Limb (tissue), 2 donors: ENCODE results near the gene ATP2A2.
"Not testable (repeated sequence)": the region's sequence is repeated elsewhere in the genome, so short reads cannot be mapped to it uniquely, and the experiment has no call there.

Experiments used
- DNase-seq, 2 donors: peaks; one replicate each; pipeline ENCODE4 v3.0.0-alpha.2; 2016; ENCODE audit errors: extremely low spot score in 2 of 2

The ATP2A2 gene

DNA sequence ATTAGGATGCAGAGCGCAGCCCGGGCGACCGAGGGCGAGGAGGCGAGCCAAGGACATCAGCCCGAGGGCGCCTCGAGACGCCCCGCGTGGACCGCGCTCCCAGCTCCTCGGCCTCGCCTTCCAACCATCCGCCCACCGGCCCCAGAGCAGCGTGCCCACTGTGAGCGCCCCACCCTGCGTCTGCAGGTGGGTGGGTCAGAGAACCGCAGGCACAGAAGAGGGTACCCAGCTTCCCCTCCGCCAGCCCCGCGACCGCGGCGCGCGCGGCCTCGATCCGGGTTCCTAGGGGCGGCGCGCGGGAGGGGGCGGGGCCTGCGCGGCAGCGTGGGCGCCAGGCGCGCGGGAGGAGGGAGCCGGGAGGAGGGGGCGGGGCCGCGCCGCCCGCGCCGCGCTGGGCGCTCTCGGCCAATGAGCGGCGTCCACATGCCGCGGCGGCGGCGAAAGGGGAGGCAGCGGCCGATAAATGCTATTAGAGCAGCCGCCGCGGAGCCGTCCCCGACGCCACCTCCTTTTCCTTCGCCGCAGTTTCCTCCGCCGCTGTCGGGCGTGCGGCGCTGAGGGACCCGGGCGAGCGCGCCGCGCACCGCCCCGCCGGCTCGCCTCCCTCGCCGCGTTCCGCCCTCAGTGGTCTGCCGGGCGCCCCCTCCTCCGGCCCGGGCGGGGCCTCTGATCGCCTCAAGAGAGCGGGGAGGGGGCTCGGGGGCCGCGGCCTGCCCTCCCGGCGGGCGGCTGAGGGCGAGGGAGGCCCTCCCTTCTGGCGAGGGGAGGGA, at the start of gene ATP2A2:
Gene ATP2A2 (plus strand): TSS at position 469 of the 770 bp plus-strand sequence. CDS start 543 bp downstream, outside the sequence.
- peak; percentile 93 to 95 for DNase-seq

DNA sequence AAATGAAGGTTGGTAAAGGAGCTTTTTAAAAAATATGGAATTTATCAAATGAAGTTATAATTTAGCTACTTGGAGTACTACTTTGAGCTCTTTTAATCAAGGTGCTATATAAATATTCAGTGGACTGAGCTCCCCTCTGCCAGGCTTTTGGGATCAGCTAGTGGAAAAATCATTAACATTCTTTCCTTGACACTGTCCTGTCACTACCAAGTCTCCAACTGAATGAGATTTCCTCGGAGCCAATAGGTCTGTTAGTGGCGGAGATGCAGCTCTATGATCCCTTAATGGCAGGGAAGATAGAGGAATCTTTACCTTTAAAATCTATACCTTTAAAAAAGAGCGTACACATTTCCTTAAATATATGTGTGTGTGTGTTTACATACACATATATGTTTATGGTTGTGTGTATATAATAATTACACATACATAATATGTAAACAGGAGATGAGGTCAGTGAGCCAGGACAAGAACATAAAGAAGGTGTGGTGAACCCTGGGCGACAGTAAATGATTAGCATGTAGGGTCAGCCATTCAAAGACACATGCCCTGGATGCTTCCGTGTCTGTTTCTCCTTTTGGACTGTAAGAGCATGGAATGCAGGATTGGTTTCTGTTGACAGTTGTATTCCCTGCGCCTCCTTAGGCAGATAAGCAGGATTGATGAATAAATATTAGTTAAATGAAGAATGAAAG, 47.7 kb upstream of the ATP2A2 start:
- no peak for DNase-seq

DNA sequence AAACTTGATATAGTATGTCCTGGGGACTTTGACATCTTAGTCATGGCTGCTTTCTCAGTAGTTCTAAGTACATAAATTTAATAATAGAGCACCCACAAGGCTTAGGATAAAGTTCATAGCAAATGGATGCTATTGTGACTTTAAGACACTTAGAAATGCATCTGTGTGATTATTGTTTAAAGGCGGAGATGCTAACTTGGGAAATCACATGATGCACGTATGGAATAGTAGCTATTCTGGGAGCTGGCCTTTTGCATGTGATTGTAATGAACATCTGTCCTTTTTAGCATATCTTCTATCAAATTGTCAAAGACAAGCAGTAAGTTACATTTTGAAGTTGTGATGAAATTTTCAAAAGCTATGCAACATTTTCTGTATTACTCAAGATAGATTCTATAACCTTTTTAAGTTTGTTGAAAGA, 46.7 kb upstream of the ATP2A2 start:
- no peak for DNase-seq

DNA sequence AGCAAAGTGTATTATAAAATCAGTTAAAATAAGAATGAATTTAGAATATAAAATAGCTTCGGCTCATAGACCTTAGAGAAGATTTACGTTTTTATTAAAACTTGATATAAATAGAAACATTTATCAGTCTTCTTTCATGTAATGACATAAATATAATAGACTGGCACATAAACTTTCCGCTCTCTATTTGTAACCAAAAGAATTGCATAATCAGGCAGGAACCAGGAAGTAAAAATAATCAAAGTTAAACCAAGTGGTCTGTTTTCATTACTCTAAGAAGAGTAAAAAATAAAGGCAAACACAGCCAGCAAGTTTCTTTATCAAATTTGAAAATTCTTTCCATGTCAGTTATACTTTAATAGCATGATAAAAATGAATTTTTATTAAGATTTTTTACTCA, 46.3 kb upstream of the ATP2A2 start:
- no peak for DNase-seq

- no peak for DNase-seq
These were observed 45.7 kb upstream of the ATP2A2 start for GRCh38 chr12:110235383-110235782.

GRCh38 chr12:110243227-110243626, 37.8 kb upstream of the ATP2A2 start:
- no peak for DNase-seq

DNA sequence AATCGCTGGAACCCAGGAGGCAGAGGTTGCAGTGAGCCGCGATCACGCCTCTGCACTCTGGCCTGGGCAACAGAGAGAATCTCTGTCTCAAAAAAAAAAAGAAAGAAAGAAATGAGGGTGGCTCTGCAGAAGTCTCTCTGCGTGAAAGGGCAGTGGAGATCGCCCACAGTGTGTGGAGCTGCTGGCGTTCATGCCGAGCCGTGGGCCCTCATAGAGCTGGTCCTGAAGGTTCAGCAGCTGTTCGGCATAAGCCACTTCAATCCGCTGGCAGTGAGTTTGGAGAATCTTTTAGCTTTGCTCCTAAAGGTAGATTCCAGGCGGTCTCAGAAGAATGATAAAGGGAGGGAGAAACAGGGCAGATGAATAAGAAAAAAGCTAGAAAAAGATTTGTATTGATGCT, 36.7 kb upstream of the ATP2A2 start:
- DNase-seq, result no peak

- no peak for DNase-seq
These were observed 36.2 kb upstream of the ATP2A2 start for GRCh38 chr12:110244829-110245228.

DNA sequence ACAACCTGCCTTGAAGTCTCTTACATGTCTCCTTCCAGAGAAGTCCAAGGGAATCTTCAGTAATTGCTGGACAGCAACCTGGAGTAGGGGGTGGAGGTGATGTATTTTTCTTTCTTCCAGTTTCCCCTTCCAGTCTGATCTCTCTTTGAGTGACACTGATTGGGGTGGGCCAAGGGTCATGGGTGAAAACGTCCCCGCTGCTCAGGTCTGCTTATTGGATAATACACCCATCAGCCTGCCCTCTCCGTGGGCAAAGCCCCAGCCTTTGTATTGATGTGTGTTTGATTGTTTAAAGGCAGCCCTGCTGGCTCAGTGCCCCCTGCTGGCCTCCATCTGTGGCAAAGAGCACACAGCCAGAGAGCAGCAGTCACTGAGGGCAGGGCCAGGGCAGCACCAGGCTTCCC, 35.7 kb upstream of the ATP2A2 start:
- DNase-seq, result no peak

DNA sequence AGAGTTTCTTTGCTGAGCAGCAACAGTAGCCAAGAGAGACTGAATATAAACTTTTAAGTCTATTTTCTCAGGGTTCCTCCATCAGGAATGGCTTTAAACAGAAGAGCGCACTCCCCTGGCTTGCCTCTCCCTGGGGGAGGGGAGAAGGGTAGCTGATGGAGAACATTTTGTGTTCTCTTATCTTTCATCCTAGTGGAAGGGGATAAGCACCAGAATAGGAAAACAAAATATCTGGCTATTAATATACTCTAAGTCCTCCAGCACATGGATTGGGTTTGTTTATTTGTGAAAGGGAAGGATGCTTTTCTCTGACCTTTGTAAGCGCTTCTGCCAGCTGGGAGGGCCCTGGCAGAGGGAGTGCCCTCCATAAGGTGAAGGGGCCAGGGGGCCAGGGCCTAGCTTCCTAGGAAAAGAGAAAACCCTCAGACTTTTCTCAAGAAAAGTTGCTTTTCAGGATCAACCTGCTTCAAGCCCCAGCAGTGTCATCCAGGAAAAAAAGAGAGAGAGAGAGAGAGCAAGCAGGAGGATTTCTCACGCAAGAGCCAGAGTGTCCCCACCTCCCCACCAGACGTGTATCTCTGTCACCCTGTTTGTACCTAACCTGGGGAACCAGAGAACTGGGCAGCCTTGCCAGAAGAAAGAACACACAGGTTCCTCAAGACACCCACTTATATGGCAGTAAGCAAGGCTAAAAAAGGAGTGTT, 34.3 kb upstream of the ATP2A2 start:
- no peak for DNase-seq

GRCh38 chr12:110247340-110248095, 33.5 kb upstream of the ATP2A2 start:
- no peak for DNase-seq

GRCh38 chr12:110248096-110248447, 33.0 kb upstream of the ATP2A2 start:
- DNase-seq, result no peak

DNA sequence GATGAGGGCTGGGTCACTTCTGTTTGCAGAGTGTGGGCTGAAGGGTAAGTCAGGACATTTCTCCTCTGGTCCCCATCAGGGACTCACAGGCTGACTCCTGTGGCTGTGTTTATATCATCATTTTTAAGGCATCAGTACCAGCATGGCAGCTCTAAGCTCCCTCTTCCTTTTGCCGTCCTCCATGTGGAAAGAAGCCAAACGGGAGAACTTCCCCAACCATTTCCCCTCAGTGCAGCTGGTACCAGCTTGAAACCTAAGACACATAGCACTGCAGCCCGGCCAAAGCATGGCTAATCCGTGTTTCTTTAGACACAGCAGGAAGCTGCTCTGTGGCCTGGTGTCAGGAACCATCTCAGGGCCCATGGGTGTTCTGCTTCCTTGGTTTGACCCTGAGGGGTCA, 31.9 kb upstream of the ATP2A2 start:
- peak in 1 of 2 donors; percentile 44 for DNase-seq

DNA sequence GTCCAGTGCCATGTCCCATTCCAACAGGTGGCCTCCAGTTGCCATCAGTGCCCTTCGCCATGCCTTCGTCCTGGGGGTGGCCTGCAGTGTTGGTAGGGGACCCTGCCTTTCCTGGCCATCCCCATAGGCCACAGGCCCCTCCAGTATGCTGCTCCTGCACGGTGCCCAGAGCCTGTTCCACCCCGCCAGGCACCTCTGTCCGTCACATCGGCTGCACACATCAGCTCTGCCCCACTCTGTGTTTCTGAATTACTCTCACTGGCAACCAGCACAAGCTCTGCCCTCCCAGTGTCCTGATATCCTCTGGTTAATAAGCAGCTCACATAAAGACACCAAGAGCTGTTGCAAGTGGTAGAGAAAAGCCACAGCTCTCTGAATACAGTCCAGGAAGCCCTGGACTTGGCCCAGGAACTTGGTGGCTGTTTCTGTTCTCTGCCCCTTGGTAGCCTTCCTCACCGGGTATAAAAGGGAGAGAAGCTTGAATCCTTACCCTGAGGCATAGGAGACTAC, 31.3 kb upstream of the ATP2A2 start:
- no peak for DNase-seq

DNA sequence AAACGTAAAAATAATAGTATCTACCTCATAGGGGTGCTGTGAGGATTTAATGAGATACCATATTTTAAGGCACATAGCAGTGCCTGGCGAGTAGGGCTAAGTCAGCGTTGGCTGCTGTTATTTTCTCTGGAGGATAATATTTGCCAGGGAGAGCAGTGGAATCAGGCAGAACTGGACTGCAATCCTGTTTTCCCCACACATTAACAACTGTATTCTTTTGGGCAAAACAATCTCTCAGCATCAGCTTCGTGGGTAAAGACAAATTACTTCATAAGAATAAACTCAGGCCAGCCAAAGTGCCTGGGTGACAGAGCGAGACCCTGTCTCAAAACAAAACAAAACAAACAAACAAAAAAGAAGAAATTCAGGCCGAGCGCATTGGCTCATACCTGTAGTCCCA, 29.7 kb upstream of the ATP2A2 start:
- DNase-seq, result no peak

GRCh38 chr12:110252716-110253115, 28.3 kb upstream of the ATP2A2 start:
- DNase-seq, result no peak

GRCh38 chr12:110253176-110253575, 27.9 kb upstream of the ATP2A2 start:
- DNase-seq, result no peak

DNA sequence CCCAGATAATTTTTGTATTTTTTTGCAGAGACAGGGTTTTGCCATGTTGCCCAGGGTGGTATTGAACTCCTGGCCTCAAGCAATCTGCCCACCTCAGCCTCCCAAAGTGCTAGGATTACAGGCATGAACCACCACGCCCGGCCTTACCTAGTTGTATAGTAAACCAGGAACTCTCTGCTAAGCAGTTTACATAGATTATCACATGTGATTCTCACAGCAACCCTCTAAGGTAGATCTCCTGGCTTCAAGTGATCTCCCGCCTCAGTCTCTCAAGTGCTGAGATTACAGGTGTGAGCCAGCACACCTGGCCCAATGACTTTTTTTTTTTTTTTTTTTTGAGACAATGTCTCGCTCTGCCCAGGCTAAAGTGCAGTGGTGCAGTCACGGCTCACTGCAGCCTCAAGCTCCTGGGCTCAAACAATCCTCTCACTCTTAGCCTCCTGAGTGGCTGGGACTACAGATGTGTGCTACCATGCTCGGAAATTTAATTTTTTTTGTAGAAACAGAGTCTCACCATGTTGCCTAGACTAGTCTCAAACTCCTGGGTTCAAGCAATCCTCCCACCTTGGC, 26.0 kb upstream of the ATP2A2 start:
- DNase-seq, result no peak

DNA sequence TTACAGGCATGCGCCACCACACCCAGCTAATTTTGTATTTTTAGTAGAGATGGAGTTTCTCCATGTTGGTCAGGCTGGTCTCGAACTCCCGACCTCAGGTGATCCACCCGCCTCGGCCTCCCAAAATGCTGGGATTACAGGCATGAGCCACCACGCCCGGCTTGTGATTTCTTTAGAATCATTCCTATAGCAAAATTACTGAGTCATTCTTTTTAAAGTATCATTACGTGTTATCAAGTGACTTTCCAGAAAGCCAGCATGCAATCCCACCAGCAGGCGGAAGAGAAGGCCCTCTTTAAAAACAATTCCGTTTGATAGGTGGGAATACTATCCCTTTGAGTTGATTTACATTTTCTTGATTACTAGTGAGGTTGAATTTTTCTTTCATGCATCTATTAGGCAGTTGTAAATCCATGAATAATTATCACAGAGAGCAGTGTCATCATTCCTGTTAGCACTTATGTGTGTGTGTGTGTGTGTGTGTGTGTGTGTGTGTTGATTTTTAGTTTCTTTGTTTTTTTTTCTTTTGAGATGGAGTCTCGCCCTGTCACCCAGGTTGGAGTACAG, 25.1 kb upstream of the ATP2A2 start:
- DNase-seq, result not testable (repeated sequence)

GRCh38 chr12:110256780-110257431, 24.1 kb upstream of the ATP2A2 start:
- DNase-seq, result no peak
